MCF 10A (cell line): ENCODE data around the gene EFEMP2. TPM values are rescaled to one million over a fixed set of nuclear protein-coding genes. Genes with fewer than 3 reads are reported as not detected.

Source experiments
- BruUV-seq: library from RNA; stranded (reverse); fragments of 400-500 nt; replicated peaks from 2 replicates; lab custom pipeline; 2021; lab: Mats Ljungman, UMichigan
- CTCF ChIA-PET: fragments of 300-600 bp; sonication (Branson Sonifier 250); formaldehyde crosslinking; extraction: SDS; loops from one replicate; lab custom pipeline; 2021; ENCODE audit warnings: antibody characterized with exemption, inconsistent platforms; lab: Yijun Ruan, JAX
- POLR2A ChIA-PET: fragments of 300-600, 350-650 bp; sonication (Branson Sonifier 250); formaldehyde crosslinking; extraction: SDS; loops from one replicate; lab custom pipeline; 2020; ENCODE audit warnings: antibody characterized with exemption, inconsistent platforms; lab: Yijun Ruan, JAX
- DNase-seq: peaks from one replicate; pipeline ENCODE4 v3.0.0-alpha.2; 2018; ENCODE audit not compliant: unreplicated experiment
- H3K27ac Mint-ChIP-seq: one replicate; pipeline ENCODE4 v1.8.0; 2022; ENCODE audit warnings: mild to moderate bottlenecking, low read depth, mixed read lengths; ENCODE audit not compliant: unreplicated experiment
- H3K27me3 Mint-ChIP-seq: one replicate; pipeline ENCODE4 v1.8.0; 2022; ENCODE audit warnings: mixed read lengths; ENCODE audit not compliant: insufficient read depth, unreplicated experiment
- H3K36me3 Mint-ChIP-seq: one replicate; pipeline ENCODE4 v1.8.0; 2022; ENCODE audit warnings: mild to moderate bottlenecking, moderate library complexity, mixed read lengths; ENCODE audit not compliant: insufficient read depth, unreplicated experiment
- H3K4me1 Mint-ChIP-seq: one replicate; pipeline ENCODE4 v1.8.0; 2022; ENCODE audit warnings: mixed read lengths; ENCODE audit not compliant: insufficient read depth, unreplicated experiment
- H3K4me3 Mint-ChIP-seq: one replicate; pipeline ENCODE4 v1.8.0; 2022; ENCODE audit warnings: mild to moderate bottlenecking, moderate library complexity, mixed read lengths; ENCODE audit not compliant: unreplicated experiment
- H3K9me3 Mint-ChIP-seq: one replicate; pipeline ENCODE4 v1.8.0; 2022; ENCODE audit warnings: mixed read lengths; ENCODE audit not compliant: unreplicated experiment
- intact Hi-C: fragments of 100-400 bp; cut with micrococcal nuclease; formaldehyde crosslinking; loops from 2 replicates; pipeline ENCODE4 v1.14.1; 2022
- total RNA-seq: library from RNA; stranded (reverse); gene quantifications from 2 replicates; pipeline ENCODE4 v1.2.3, GENCODE V29; 2022
- TF ChIP-seq, protein P1 (sequence below): fragments of 200-600 bp; IDR thresholded peaks from one replicate; pipeline ENCODE4 v1.8.0; 2022; ENCODE audit warnings: antibody characterized with exemption, mild to moderate bottlenecking; ENCODE audit not compliant: unreplicated experiment

Gene EFEMP2
- total RNA-seq, 1 experiment from 2014 or later, result 2.4 TPM

DNA sequence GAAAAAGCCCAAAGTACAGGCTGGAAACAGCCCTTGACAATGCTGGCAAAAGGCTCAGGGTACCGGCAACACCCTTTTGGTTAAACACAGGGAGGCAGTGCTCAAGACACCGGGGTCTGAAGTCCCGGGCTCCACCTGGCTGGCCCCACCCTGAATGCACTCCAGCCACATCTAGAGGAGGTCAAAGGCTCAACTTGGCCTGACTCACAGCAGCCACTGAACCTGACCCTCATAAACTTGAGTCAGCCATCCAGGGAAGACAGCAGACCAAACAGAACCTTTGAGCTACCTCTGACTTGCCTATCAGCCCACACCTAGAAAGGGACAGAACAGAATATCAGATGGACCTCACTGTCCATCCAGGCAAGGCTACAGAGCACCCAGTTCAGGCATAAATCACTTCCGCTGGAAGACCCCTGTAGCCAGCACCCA, 18.4 kb downstream of the EFEMP2 start:
- Mint-ChIP-seq H3K27me3 (no peaks in the 10 kb centered on the region), H3K36me3 (peaks cover 56% of the 10 kb centered on the region), H3K4me3 (no peak overlapping the region), H3K9me3 (no peaks in the 10 kb centered on the region), H3K27ac (no peak overlapping the region), H3K4me1 (peaks cover 16% of the 10 kb centered on the region)
- CTCF ChIA-PET, result interaction anchor here (0.8 kb wide), 1 partner anchor 32 kb away, joined by 3 read pairs; no protein-coding TSS in a partner anchor
- intact Hi-C loops, result no loop called here
- DNase-seq, result no peak
- POLR2A ChIA-PET, result interaction anchor here (0.6 to 1.1 kb wide), 2 partner anchors 34 to 939 kb away, joined by 3 to 4 read pairs; partner anchors contain the start of gene FIBP
- no TSS peak for BruUV-seq
- TF ChIP-seq, protein P1, sequence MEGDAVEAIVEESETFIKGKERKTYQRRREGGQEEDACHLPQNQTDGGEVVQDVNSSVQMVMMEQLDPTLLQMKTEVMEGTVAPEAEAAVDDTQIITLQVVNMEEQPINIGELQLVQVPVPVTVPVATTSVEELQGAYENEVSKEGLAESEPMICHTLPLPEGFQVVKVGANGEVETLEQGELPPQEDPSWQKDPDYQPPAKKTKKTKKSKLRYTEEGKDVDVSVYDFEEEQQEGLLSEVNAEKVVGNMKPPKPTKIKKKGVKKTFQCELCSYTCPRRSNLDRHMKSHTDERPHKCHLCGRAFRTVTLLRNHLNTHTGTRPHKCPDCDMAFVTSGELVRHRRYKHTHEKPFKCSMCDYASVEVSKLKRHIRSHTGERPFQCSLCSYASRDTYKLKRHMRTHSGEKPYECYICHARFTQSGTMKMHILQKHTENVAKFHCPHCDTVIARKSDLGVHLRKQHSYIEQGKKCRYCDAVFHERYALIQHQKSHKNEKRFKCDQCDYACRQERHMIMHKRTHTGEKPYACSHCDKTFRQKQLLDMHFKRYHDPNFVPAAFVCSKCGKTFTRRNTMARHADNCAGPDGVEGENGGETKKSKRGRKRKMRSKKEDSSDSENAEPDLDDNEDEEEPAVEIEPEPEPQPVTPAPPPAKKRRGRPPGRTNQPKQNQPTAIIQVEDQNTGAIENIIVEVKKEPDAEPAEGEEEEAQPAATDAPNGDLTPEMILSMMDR, result no peak

DNA sequence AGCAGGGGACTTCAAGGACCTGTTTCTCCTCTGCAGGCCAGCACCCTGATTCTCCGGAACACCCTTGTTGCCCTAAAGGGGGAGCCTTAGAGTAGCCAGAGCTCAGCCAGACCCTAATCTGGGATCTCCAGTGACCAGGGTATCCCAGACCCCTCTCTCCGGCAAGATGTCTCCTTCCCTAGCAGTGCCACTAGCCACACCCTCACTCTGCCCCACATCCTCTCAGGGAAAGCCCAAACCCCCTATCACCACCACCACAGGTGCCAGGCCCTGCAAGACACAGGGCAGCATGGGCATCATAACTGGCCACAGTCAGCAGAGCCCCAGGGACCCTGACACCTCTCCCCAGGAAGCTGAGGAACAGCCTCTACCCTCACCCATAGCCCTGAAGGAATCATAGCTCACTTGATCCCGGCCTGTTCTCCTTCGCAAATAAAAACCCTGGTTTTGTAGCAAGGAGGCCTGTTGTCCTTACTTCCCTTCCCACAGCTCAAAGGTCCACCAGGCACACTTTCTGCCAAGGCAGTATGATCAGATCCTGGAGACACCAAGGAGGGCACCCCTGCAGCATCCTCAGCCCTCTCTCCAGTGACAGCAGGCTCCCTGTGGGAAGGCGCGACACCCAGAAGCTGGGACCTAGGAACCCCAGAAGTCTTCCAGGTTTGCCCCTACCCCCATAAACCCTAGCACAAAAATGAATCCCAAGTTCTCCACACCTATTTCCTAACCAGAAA, 19.2 kb downstream of the EFEMP2 start:
- no peaks in the 10 kb centered on the region for H3K27me3 Mint-ChIP-seq
- ChIA-PET CTCF (interaction anchor here (0.5 to 2.3 kb wide), 4 partner anchors 25 to 109 kb away, joined by 3 to 7 read pairs (median 3); no protein-coding TSS in a partner anchor), POLR2A (interaction anchor here (0.5 to 1.1 kb wide), 4 partner anchors 35 to 938 kb away, joined by 3 to 4 read pairs (median 3); partner anchors contain the start of genes FIBP and KAT5)
- no peaks in the 10 kb centered on the region for H3K9me3 Mint-ChIP-seq
- no peak overlapping the region for H3K4me3 Mint-ChIP-seq
- TF ChIP-seq, protein P1, result no peak
- DNase-seq, result no peak
- H3K4me1 Mint-ChIP-seq, result peaks cover 10% of the 10 kb centered on the region
- intact Hi-C loops, result no loop called here
- H3K27ac Mint-ChIP-seq, result no peak overlapping the region
- no TSS peak for BruUV-seq
- H3K36me3 Mint-ChIP-seq, result peaks cover 56% of the 10 kb centered on the region

DNA sequence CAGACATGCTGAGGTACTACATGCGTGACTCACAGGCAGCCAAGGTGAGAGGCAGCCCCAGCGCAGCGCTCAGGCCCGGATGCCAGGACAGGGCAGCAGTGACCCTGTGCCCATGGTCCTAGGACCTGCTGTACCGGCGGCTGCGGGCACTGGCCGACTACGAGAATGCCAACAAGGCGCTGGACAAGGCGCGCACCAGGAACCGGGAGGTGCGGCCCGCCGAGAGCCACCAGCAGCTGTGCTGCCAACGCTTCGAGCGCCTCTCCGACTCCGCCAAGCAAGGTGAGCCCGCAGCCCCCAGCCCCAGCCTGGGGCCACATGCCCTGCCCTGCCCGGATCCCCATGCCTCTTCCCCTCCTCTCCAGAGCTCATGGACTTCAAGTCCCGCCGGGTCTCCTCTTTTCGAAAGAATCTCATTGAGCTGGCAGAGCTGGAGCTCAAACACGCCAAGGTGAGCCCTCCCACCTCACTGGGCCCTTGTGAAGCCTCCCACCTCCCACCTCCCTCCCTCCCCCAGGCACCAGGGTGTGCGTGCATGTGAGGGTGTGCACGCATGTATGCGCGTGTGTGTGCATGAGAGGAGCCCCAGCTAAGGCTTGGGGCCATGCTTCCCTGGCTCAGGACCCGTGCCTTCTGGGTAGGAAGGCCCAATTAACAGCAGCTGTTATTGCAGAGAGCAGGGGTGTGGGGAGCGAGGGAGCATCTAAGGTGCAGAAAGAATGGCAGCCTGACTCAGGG, 19.9 kb downstream of the EFEMP2 start:
- peak overlapping the region; percentile 19 for H3K27ac Mint-ChIP-seq
- H3K9me3 Mint-ChIP-seq, result no peaks in the 10 kb centered on the region
- ChIA-PET CTCF (interaction anchor here (0.5 to 2.3 kb wide), 6 partner anchors 10 to 108 kb away, joined by 3 to 7 read pairs (median 4); no protein-coding TSS in a partner anchor), POLR2A (interaction anchor here (0.5 to 1.1 kb wide), 4 partner anchors 25 to 196 kb away, joined by 3 read pairs; partner anchors contain the start of genes FIBP and KAT5)
- no peak overlapping the region for H3K4me3 Mint-ChIP-seq
- intact Hi-C loops, result no loop called here
- BruUV-seq, result no TSS peak
- TF ChIP-seq, protein P1, result no peak
- DNase-seq, result no peak
- no peaks in the 10 kb centered on the region for H3K27me3 Mint-ChIP-seq
- H3K4me1 Mint-ChIP-seq, result peaks cover 9% of the 10 kb centered on the region
- H3K36me3 Mint-ChIP-seq, result peaks cover 51% of the 10 kb centered on the region
